Motor neuron (in vitro differentiated cells): ENCODE results near the gene SIGLEC1. TPM values are rescaled to one million over a fixed set of nuclear protein-coding genes. Genes with fewer than 3 reads are reported as not detected.

Source experiments
- ATAC-seq, 8 experiments: fragments of 200-7000 bp; cut with Tn5 transposase; replicated peaks in 6 of 8; 2 replicates each; pipeline ENCODE4 v1.8.0; 2021; ENCODE audit warnings: mild to moderate bottlenecking in 8 of 8, moderate library complexity in 8 of 8
- H3K27ac ChIP-seq, 2 donors: fragments of 250-450 bp; sonication (Bioruptor Pico); 2 replicates each; pipeline ENCODE4 v1.9.0; 2021; ENCODE audit warnings: antibody characterized with exemption in 2 of 2, mild to moderate bottlenecking in 2 of 2, moderate library complexity in 1 of 2
- H3K4me1 ChIP-seq, 2 donors: fragments of 250-450 bp; sonication (Bioruptor Pico); replicated peaks in 1 of 2; 2 replicates each; pipeline ENCODE4 v1.6.1; 2021; ENCODE audit warnings: antibody characterized with exemption in 2 of 2, mild to moderate bottlenecking in 2 of 2, moderate library complexity in 1 of 2
- H3K4me3 ChIP-seq, 5 donors: fragments of 250-450 bp; sonication (Bioruptor Pico); 2 replicates each; pipeline ENCODE4 v1.9.0; 2021; ENCODE audit warnings: antibody characterized with exemption in 5 of 5, mild to moderate bottlenecking in 5 of 5, moderate library complexity in 4 of 5
- WGBS, 10 experiments: fragments of 450-650 bp; shearing (Covaris generic); methylation state at CpG; one replicate each; pipeline ENCODE4 v1.0.0; 2022; 5-methylcytosine and 5-hydroxymethylcytosine counted together
- in situ Hi-C, 9 experiments: fragments of 400-800 bp; cut with MboI; loops; one replicate each; pipeline ENCODE4 v1.15.0; 2021; ENCODE audit warnings: low sequenced_read_pairs in 9 of 9, low pct_unique_long_range_greater_than_20kb in 2 of 9; ENCODE audit not compliant: unreplicated experiment in 9 of 9
- total RNA-seq, 8 experiments: library from RNA; unstranded; fragments of 300-600 nt; gene quantifications; 2 replicates each; pipeline versions ENCODE4 v1.2.3 to v1.2.4, GENCODE V29; 2022

The SIGLEC1 gene
- total RNA-seq, 8 experiments from 2014 or later: 0.07 to 0.66 (median 0.31) TPM

DNA sequence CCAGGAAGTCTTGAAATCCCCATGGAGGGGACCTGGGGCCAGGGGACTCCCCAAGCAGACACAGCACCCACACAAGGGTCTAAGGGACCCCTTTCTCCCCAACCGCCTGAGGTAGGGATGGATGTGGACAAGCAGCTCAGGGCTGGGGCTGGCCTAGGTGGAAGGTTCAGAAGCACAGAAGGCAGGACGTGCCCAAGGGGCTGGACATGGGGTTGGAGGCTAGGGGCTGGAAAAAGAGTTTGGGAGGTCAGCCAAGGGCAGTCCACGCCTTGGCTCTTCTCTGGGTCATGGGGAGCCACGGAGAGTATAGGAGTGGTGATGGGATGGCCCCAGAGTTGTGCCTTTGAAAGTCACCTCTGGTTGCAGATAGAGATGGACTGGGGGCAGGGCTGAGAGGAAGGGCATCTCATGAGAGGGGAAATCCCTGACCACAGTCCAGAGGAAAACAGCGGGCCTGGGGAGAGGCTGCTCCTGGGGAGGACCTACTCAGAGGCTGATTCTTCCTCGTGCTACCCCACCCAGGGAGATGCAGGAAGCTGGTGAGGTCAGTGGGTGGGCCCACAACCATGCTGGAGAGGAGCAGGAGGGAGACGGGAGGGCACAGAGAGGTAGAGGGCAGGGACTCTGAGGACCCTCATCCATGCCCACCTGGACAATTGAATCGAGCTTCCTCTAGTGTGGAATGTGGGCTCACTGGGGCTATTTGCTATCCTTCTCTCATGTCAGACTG lies 17.6 kb upstream of the SIGLEC1 start:
- no peak overlapping the region for H3K27ac ChIP-seq
- peaks cover 4 to 17% of the 10 kb centered on the region in 2 donors for H3K4me1 ChIP-seq
- ATAC-seq: peak in 2 of 8 experiments; percentile 12 to 13
- 0 to 100% (median 24%) methylated on average over 1 to 3 of the region's 8 CpGs; no CpG with 5 or more reads in 4 of the 10 experiments for WGBS, 10 experiments
- no peak overlapping the region for H3K4me3 ChIP-seq
- in situ Hi-C loops: no loop called here

DNA sequence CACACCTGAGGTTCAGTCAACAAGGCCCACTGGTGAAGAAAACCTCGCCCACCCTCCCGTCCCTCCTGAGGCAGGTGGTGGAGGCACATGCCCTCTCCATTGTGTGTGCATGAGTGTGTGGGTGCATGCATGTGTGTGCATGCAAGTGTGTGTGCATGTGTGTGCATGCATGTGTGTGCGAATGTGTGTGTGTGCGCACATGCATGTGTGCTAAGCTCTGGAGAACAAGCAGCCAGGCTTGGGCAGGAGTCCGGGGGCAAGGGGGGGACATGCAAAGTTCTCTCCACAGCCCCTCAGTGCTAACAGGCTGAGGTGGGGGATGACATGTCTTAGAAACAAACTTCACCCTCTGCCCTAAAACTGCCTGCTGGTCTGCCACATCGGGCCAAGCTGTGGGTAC lies 17.0 kb upstream of the SIGLEC1 start:
- in situ Hi-C loops: no loop called here
- peaks cover 4 to 17% of the 10 kb centered on the region in 2 donors for H3K4me1 ChIP-seq
- ATAC-seq: no peak
- no peak overlapping the region for H3K27ac ChIP-seq
- WGBS, 10 experiments: 60 to 100% (median 85%) methylated on average over 1 to 2 of the region's 6 CpGs; no CpG with 5 or more reads in 6 of the 10 experiments
- no peak overlapping the region for H3K4me3 ChIP-seq

DNA sequence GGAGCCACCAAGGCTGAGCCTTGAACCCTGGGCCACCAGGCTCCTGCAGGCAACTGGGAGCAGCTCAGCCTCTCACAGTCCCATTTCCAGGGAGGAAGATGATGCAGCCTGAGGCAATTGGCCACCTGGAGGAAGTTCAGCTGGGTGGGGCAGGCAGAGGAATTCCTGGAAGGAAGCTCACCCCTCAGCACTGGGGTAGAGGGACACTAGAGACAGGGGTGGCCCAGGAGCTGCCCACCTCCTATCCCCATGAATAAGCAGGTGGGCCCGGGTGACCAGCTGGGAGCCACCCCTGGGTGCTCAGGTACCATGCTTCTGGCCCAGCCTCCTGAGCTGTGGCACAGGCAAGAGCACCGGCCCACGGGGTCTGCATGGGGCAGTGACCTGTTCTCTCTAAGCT lies 16.5 kb upstream of the SIGLEC1 start:
- 86% methylated on average over 2 of the region's 3 CpGs; no CpG with 5 or more reads in 9 of the 10 experiments for WGBS, 10 experiments
- ATAC-seq: no peak
- no peak overlapping the region for H3K27ac ChIP-seq

DNA sequence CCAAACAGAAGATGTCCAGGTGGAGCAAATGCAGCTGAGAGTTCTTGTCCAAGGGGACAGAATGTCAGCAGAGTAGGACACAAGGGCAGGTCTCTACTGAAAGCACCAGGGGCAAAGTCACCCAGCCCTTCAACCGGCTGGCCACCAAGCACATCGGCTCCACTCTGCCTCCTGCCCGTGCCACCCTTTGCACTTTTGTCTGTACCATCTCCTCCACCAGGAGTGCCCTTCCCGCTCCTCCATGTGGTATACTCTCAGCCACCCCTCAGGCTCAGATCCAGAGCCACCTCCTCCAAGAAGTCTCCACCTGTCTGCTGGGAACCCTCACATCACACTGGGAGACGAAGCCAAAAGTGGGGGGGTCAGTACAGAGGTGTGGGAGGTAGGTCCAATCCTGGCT lies 16.0 kb upstream of the SIGLEC1 start:
- Histone ChIP-seq H3K4me1 (peaks cover 4 to 17% of the 10 kb centered on the region in 2 donors), H3K4me3 (no peak overlapping the region), H3K27ac (no peak overlapping the region)
- ATAC-seq: no peak
- 67 to 80% (median 75%) methylated on average over 1 to 4 of the region's 5 CpGs; no CpG with 5 or more reads in 7 of the 10 experiments for WGBS, 10 experiments
- in situ Hi-C loops: no loop called here

More for the DNA sequence above, 16.5 kb upstream of the SIGLEC1 start:
- in situ Hi-C loops: no loop called here
- no peak overlapping the region for H3K4me3 ChIP-seq
- peaks cover 4 to 17% of the 10 kb centered on the region in 2 donors for H3K4me1 ChIP-seq

DNA sequence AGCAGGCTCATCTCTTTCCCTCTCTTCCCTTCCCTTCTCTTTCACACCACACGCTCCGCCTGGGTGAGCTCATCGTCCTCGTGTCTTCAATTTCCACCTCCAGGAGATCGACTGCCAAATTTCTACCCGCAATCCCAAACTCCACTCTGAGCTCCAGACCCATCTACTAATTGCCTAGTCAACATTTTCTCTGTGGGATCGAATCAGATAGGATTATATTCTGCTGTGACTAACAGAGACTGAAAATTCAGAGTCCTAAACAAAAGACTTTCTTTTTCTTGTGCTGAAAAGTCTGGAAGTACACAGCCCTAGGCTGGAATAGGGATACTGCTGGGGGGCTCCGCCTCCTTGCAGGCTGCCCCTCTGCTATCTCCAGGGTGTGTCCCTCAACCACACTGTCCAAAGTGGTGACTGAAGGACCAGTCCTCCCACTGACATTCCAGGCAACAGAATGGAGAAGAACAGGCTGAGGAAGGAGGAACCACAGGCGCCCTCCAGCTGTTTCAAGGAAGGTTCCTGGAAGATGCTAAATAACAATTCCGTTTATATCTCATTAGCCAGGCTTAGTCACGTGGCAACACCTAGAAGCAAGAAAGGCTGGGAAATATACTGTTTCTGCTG lies 15.1 kb upstream of the SIGLEC1 start:
- peak in 7 of 8 experiments; percentile 20 to 69 (median 42) for ATAC-seq
- WGBS, 10 experiments: 0 to 80% (median 33%) methylated on average over 1 to 10 of the region's 11 CpGs
- Histone ChIP-seq H3K27ac (no peak overlapping the region), H3K4me3 (no peak overlapping the region), H3K4me1 (peaks cover 4 to 13% of the 10 kb centered on the region in 2 donors)
- in situ Hi-C loops: no loop called here

DNA sequence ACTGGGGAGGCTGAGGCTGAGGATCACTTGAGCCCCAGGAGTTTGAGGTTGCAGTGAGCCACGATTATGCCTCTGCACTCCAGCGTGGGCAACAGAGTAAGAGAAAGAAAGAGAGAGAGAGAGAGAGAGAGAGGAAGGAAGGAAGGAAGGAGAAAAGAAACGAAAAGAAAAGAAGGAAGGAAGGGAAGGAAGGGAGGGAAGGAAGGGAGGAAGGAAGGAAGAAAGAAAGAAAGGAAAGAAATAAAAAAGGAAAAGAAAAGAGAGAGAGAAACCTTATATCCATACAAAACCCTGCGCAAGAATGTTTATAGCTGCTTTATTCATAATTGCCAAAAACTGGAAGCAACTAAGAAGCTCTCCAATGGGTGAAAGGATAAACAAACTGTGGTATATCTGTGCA lies 12.0 kb upstream of the SIGLEC1 start:
- in situ Hi-C loops: no loop called here
- 58 to 100% (median 75%) methylated on average over 1 to 4 of the region's 4 CpGs; no CpG with 5 or more reads in 1 of the 10 experiments for WGBS, 10 experiments
- Histone ChIP-seq H3K27ac (no peak overlapping the region), H3K4me3 (no peak overlapping the region), H3K4me1 (peaks cover 0 to 4% of the 10 kb centered on the region in 2 donors)
- ATAC-seq: no peak

DNA sequence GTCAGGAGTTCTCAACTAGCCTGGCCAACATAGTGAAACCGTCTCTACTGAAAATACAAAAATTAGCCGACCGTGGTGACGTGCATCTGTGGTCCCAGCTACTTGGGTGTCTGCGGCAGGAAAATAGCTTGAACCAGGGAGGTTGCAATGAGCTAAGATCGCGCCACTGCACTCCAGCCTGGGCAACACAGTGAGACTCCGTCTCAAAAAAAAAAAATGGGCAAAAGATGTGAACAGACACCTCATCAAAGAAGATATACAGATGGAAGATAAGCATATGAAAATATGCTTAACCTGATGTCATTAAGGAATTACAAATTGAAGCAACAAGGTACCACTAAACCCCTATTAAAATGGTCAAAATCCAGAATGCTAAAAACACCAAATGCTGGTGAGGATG lies 10.9 kb upstream of the SIGLEC1 start:
- WGBS, 10 experiments: 68 to 100% (median 90%) methylated on average over 1 to 8 of the region's 8 CpGs; no CpG with 5 or more reads in 4 of the 10 experiments
- no peak for ATAC-seq
- no peak overlapping the region for H3K27ac ChIP-seq
- H3K4me1 ChIP-seq: peaks cover 0 to 4% of the 10 kb centered on the region in 2 donors
- H3K4me3 ChIP-seq: no peak overlapping the region
- in situ Hi-C loops: no loop called here

DNA sequence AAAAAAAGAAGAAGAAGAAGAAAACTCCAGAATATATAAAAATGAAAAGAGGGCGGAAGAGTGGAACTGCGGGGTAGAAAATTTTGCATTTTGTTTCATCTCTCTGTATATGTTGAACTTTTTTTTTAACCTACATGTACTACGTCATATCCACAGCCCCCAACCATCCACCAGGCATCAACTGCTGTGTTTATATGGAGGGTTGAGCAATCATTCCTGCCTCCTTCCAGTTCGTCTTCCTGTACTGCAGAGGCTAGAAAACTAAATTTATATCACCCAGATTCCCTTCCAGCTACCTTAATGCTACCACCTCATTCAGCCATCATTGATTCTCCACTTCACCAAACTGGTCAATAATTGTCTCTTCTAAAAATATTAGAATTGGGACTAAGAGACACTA lies 9.5 kb upstream of the SIGLEC1 start:
- ATAC-seq: no peak
- in situ Hi-C loops: no loop called here
- Histone ChIP-seq H3K4me3 (no peak overlapping the region), H3K4me1 (no peaks in the 10 kb centered on the region), H3K27ac (no peak overlapping the region)
- WGBS, 10 experiments: 80 to 97% (median 87%) methylated on average over 1 to 4 of the region's 4 CpGs

DNA sequence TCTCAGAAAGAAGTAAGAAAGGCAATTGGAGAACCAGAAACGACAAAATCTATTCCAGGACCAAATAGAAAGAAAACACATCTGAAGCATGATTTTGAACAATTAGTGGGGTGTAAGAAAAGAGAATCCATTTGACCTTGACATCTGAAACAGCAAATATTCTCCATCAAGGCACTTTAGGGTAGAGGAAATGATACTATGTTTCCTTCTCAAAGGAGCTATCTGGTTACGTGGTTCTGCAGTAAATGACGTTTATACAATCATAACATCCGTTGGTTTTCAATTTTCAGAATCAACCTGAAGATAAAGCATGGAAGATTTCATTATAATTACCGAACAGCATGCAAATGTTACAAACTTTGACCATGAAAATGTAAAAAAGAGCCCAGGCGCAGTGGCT lies 8.2 kb upstream of the SIGLEC1 start:
- WGBS, 10 experiments: 17 to 75% (median 60%) methylated on average over 1 to 6 of the region's 6 CpGs
- H3K4me1 ChIP-seq: no peaks in the 10 kb centered on the region
- in situ Hi-C loops: no loop called here
- H3K27ac ChIP-seq: no peak overlapping the region
- H3K4me3 ChIP-seq: no peak overlapping the region
- ATAC-seq: no peak

DNA sequence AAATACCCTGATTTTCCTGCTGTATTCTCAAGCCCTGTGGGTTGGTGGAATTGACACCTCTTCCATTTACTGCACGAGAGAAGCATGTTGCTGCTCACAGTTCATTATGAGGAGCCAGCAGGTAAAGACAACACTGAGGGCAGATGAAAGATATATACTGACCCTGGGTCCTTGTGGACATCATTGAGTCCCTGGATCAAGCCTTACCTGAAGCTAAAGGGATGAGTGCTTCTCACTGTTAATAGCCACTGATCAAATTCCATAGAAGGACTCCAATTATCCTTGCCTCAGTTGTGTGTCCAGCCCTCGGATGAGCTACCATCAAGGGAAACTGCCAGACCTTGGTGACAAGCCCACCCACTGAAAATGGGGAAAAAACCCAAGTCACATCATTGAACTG lies 7.7 kb upstream of the SIGLEC1 start:
- Histone ChIP-seq H3K4me3 (no peak overlapping the region), H3K27ac (no peak overlapping the region), H3K4me1 (no peaks in the 10 kb centered on the region)
- ATAC-seq: no peak
- in situ Hi-C loops: no loop called here
- 14 to 100% (median 63%) methylated on average over 1 to 2 of the region's 2 CpGs for WGBS, 10 experiments

DNA sequence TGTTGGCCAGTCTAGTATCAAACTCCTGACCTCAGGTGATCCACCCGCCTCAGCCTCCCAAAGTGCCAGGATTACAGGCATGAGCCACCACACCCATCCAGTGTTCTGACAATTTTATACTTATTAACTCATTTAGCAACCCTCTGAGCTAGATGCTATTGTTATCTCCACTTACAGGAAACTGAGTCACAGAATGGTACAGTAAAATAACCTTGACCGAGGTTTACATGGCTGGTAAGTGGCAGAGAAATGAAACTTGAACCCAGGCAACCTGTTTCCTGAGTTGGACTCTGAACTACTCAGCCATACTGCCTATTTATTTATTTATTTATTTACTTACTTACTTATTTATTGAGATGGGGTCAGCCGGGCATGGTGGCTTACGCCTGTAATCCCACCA lies 6.6 kb upstream of the SIGLEC1 start:
- Histone ChIP-seq H3K4me3 (no peak overlapping the region), H3K4me1 (no peaks in the 10 kb centered on the region), H3K27ac (no peak overlapping the region)
- in situ Hi-C loops: no loop called here
- no peak for ATAC-seq
- 82 to 100% (median 90%) methylated on average over 2 to 4 of the region's 4 CpGs; no CpG with 5 or more reads in 5 of the 10 experiments for WGBS, 10 experiments

DNA sequence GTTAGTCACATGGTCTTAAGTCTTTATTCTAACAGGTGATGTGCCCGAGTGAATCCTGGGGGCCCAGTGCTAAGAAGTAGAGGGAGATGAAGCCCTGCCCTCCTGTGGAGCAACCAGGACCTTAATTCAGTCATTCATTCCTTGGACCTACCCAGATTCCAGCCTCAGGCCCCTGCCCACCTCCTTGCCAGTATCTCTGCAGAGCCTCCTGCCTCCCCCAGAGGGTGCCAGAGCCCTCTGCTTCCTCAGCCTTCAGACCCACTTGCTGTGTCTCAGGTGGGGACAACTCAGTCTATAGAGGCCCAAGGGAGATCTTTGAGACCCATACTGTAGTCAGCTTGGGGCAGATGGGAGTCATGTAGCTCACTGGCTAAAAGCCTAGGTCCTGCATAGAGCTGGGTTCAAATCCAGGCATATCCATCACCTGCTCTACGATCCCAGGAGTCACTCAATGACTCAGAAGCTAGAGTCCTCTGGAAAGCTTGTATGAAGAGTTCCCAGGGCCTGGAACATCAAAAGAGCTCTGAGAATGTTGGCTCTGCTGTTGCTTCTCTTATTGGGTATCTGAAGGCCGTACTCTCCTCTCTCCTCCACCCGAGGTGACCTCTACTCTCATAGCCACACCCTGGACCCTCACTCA lies 3.9 kb upstream of the SIGLEC1 start:
- no peaks in the 10 kb centered on the region for H3K4me1 ChIP-seq
- ATAC-seq: peak; percentile 64 to 99 (median 84)
- H3K4me3 ChIP-seq: no peak overlapping the region
- H3K27ac ChIP-seq: no peak overlapping the region
- 22 to 91% (median 71%) methylated on average over 1 to 3 of the region's 4 CpGs; no CpG with 5 or more reads in 5 of the 10 experiments for WGBS, 10 experiments
- in situ Hi-C loops: no loop called here

DNA sequence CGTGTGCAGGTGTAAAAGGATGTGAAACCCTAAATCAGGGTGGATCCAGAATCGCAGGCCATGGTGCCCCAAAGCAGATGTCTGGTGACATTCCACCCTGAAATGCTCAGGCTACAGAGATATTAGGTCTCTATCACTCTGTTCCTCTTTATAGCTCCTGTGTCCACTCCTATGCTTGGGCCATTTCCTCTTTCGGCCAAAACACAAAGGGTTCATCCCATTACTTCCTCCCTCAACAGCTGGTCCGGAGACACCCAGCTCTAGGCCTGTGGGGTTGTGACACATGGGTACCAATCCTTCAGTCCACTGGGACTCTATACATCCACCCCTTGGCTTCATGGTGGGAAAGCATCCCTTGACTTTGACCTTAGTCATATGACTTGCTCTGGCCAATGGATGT lies 1.7 kb upstream of the SIGLEC1 start:
- 60 to 90% (median 84%) methylated on average over 1 to 3 of the region's 4 CpGs; no CpG with 5 or more reads in 6 of the 10 experiments for WGBS, 10 experiments
- ATAC-seq: no peak
- no peak overlapping the region for H3K27ac ChIP-seq
- in situ Hi-C loops: no loop called here
- H3K4me3 ChIP-seq: no peak overlapping the region
- H3K4me1 ChIP-seq: no peaks in the 10 kb centered on the region
